Activated CD4-positive, alpha-beta memory T cell treated with anti-CD3 and anti-CD28 coated beads for 36 hours (primary cell): ENCODE results near the gene GPANK1. TPM values are rescaled to one million over a fixed set of nuclear protein-coding genes. Genes with fewer than 3 reads are reported as not detected.

Source experiments
- CTCF ChIA-PET: fragments of 350-600 bp; sonication (Branson Sonifier 250); formaldehyde crosslinking; loops from one replicate; lab custom pipeline; 2021; ENCODE audit warnings: antibody characterized with exemption, inconsistent platforms; lab: Charles Lee
- POLR2A ChIA-PET: fragments of 350-600 bp; sonication (Branson Sonifier 250); formaldehyde crosslinking; loops from one replicate; lab custom pipeline; 2021; ENCODE audit warnings: antibody characterized with exemption; lab: Charles Lee
- DNase-seq: peaks from one replicate; pipeline ENCODE4 v3.0.0-alpha.2; 2020
- H3K27ac Mint-ChIP-seq: one replicate; pipeline ENCODE4 v1.8.0; 2021; ENCODE audit warnings: mixed read lengths
- H3K27me3 Mint-ChIP-seq: one replicate; pipeline ENCODE4 v1.8.0; 2021; ENCODE audit warnings: mixed read lengths
- H3K36me3 Mint-ChIP-seq: one replicate; pipeline ENCODE4 v1.8.0; 2021; ENCODE audit warnings: mixed read lengths
- H3K4me1 Mint-ChIP-seq: one replicate; pipeline ENCODE4 v1.8.0; 2021; ENCODE audit warnings: low read depth, mixed read lengths
- H3K4me3 Mint-ChIP-seq: one replicate; pipeline ENCODE4 v1.8.0; 2021; ENCODE audit warnings: mild to moderate bottlenecking, mixed read lengths
- H3K9me3 Mint-ChIP-seq: one replicate; pipeline ENCODE4 v1.8.0; 2021; ENCODE audit warnings: mixed read lengths
- intact Hi-C: fragments of 100-400 bp; cut with micrococcal nuclease; formaldehyde crosslinking; loops from one replicate; pipeline ENCODE4 v1.15.1; 2023
- total RNA-seq, 2 experiments: library from RNA; stranded (reverse); gene quantifications; one replicate each; pipeline ENCODE4 v1.2.3, GENCODE V29; 2021

Gene GPANK1
- total RNA-seq, 2 experiments from 2014 or later = 31.6 to 32.3 TPM

DNA sequence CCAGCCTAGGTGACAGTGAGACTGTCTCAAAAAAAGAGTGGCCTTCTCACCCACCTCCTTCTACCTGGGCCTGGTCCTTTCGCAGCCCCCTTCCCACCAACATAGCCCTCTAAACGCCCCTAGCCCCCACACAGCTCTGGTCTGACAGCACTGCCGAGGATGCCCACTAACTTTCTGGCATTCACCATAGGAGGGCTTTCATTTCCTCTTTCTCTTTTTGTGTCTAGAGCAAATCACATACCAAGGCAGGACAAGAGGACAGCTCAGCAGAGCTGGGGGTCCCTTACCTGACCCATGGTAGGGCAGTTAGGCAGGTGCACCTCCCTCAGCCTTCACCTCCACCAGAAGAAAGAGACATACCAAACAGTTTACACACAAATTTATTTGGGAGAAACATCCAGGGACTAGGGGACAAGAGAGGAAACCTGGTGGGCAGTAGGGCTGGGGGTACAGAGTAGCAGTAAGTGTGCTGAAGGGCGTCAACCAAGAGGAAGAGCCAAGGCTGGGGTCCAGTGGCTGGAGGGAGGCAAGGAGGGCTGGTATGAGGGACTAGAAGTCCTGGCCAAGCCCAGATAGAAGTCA, 11.6 kb upstream of the GPANK1 start:
- POLR2A ChIA-PET = no interaction called here

DNA sequence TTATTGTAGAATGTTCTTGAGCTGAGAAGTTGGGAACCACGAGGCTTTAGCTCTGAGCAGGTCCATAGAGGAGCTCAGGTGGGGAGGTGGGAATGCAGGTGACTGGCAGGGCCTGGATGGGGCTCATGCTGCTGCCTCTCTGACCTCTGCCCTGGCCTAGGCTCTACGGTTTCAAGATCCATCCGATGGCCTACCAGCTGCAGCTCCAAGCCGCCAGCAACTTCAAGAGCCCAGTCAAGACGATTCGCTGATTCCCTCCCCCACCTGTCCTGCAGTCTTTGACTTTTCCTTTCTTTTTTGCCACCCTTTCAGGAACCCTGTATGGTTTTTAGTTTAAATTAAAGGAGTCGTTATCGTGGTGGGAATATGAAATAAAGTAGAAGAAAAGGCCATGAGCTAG, 4.9 kb upstream of the GPANK1 start, which contains the start of gene LY6G5B:
Gene LY6G5B, plus strand, starts transcription at position 301 of the 400 bp plus-strand sequence. CDS start 975 bp downstream, outside the sequence.
- H3K27me3 Mint-ChIP-seq = no peaks in the 10 kb centered on the region
- peaks cover 31% of the 10 kb centered on the region for H3K4me1 Mint-ChIP-seq
- intact Hi-C loops = no loop called here
- H3K36me3 Mint-ChIP-seq = peaks cover 52% of the 10 kb centered on the region
- H3K27ac Mint-ChIP-seq = peak within 1 kb of the TSS; percentile 11
- CTCF ChIA-PET = interaction anchor here (0.9 kb wide), 1 partner anchor 11 kb away, joined by 3 read pairs; the partner anchor contains the start of gene LY6G5C
- H3K4me3 Mint-ChIP-seq = no peak within 1 kb of the TSS
- no peak for DNase-seq
- no peaks in the 10 kb centered on the region for H3K9me3 Mint-ChIP-seq
- POLR2A ChIA-PET = interaction anchor here (0.6 kb wide), 1 partner anchor 45 kb away, joined by 3 read pairs; no protein-coding TSS in a partner anchor

More for the DNA sequence above, 11.6 kb upstream of the GPANK1 start:
- Mint-ChIP-seq H3K27me3 (no peaks in the 10 kb centered on the region), H3K9me3 (no peaks in the 10 kb centered on the region), H3K4me1 (peaks cover 10% of the 10 kb centered on the region), H3K4me3 (no peak overlapping the region), H3K36me3 (peaks cover 12% of the 10 kb centered on the region), H3K27ac (no peak overlapping the region)
- CTCF ChIA-PET = no interaction called here
- DNase-seq = no peak
- intact Hi-C loops = no loop called here

DNA sequence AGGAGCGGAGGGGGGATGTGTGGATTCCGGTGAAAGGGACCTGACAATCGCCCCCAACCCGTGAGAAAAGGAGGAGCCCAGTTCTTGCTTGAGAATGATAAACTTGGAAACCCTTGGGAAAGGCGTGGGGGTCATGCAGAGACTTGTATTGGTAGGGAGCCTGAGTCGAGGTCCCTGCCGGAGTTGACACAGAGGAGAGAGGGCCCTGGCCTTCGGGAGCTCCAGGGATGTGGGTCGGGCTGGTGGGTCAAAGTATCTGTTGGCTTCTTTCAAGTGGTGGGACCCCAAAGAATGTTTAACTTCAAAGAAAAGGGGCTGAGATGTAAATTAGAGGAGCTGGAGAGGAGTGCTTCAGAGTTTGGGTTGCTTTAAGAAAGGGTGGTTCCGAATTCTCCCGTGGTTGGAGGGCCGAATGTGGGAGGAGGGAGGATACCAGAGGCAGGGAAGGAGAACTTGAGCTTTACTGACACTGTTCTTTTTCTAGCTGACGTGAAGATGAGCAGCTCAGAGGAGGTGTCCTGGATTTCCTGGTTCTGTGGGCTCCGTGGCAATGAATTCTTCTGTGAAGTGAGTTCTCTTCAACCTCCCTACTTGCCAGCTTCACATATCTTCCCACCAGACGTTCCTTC, 1.7 kb upstream of the GPANK1 start:
- intact Hi-C loops = no loop called here
- no peak for DNase-seq
- Mint-ChIP-seq H3K27ac (peak overlapping the region; percentile 95), H3K4me1 (peaks cover 54% of the 10 kb centered on the region), H3K36me3 (peaks cover 67% of the 10 kb centered on the region), H3K27me3 (no peaks in the 10 kb centered on the region), H3K9me3 (no peaks in the 10 kb centered on the region), H3K4me3 (peak overlapping the region; percentile 88)
- POLR2A ChIA-PET = no interaction called here
- CTCF ChIA-PET = no interaction called here

DNA sequence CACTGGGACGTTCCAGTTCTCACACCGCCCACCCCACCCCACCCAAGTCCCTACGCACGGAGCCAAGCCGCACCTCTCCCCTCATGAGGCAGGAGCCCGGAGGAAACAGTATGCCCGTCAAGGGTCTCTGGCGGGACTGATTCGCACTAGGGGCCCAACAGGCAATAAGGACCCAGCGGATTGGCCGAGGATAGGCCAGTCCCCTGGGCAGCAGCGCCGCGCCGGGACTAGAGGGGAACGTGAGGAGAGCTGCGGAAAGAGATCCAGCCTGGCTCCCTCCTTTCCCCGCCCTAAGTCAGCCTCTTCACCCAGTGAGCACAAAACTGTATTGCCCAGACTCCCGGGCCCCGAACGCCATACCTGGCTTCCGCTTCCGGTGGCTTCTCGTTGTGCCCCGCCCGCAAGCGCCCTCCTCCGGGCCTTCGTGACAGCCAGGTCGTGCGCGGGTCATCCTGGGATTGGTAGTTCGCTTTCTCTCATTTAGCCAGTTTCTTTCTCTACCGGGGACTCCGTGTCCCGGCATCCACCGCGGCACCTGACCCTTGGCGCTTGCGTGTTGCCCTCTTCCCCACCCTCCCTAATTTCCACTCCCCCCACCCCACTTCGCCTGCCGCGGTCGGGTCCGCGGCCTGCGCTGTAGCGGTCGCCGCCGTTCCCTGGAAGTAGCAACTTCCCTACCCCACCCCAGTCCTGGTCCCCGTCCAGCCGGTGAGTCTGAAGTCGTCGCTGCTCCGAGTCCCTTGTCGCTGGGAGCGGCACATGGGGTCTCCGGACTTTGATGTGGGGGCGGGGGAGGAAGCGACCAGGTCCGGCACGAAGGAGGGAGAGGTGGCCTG, 922 bp upstream of the GPANK1 start, which contains the start of gene CSNK2B:
Gene CSNK2B, plus strand, starts transcription at position 580 of the 836 bp plus-strand sequence. CDS start 752 bp downstream, outside the sequence.
- POLR2A ChIA-PET = interaction anchor here (0.6 to 6.0 kb wide), 12 partner anchors 12 to 197 kb away, joined by 3 to 92 read pairs (median 4); partner anchors contain the start of genes APOM, BAG6, CLIC1 and DDX39B
- peak; percentile 99 for DNase-seq
- H3K27ac Mint-ChIP-seq = peak within 1 kb of the TSS; percentile 95
- intact Hi-C loops = loop anchor here (1.0 to 2.0 kb wide), 10 partner anchors 13 to 293 kb away; partner anchors contain the start of genes ABHD16A, BAG6, EHMT2 and HSPA1B
- no peaks in the 10 kb centered on the region for H3K27me3 Mint-ChIP-seq
- H3K4me3 Mint-ChIP-seq = peak within 1 kb of the TSS; percentile 88
- H3K4me1 Mint-ChIP-seq = peaks cover 61% of the 10 kb centered on the region
- H3K9me3 Mint-ChIP-seq = no peaks in the 10 kb centered on the region
- H3K36me3 Mint-ChIP-seq = peaks cover 66% of the 10 kb centered on the region
- CTCF ChIA-PET = interaction anchor here (1.0 to 1.1 kb wide), 2 partner anchors 24 to 73 kb away, joined by 3 to 4 read pairs; no protein-coding TSS in a partner anchor

DNA sequence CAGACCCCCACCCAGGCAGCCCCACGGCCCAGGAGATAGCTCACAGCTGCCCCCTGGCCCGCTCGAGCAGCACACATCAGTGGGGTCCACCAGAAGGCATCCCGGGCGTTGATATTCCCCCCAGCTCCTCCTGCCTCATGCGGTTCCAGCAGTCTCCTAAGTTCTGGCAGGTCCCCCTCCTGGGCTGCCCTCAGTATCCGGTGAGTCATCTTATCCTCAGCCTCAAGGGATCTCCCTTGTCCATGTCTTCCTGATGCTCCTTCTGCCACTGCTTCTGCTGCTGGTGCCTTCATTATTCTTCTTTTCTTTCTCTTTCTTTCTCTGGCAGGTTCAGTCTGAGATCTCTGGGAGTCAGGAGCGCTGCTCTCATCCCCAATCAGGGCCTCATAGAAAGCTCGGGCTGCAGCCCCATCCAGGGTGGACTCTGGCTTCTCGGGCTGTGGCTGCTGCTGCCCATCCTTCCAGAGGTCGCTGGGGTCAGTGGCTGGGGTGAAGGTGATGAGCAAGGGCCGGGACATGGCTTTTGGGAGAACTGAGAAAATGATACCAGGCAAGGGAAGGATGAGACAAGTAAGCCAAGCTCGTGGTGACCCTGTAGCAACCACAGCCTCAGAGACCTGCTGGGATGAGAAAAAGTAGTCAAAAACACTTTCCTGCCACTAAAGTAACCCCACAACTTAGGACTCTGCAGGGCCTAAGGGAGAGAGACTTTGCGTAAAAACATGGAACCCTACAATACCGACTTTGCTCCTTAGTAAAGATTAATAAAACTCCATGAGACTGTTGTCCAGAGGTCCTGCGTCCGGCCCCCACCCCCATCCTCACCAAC, 622 bp downstream of the GPANK1 start:
- ChIA-PET POLR2A (interaction anchor here (0.6 to 6.0 kb wide), 20 partner anchors 10 to 1306 kb away, joined by 3 to 92 read pairs (median 3); partner anchors contain the start of genes APOM, BAG6, CLIC1 and DDX39B), CTCF (interaction anchor here (0.6 to 2.2 kb wide), 10 partner anchors 11 to 153 kb away, joined by 3 to 8 read pairs (median 4); partner anchors contain the start of genes ATP6V1G2, BAG6 and LST1)
- intact Hi-C loops = loop anchor here (1.0 to 2.0 kb wide), 6 partner anchors 39 to 464 kb away; partner anchors contain the start of genes ABHD16A, ATF6B, EHMT2 and NELFE
- Mint-ChIP-seq H3K4me1 (peaks cover 69% of the 10 kb centered on the region), H3K27ac (peak overlapping the region; percentile 95), H3K27me3 (no peaks in the 10 kb centered on the region), H3K36me3 (peaks cover 63% of the 10 kb centered on the region), H3K9me3 (no peaks in the 10 kb centered on the region), H3K4me3 (peak overlapping the region; percentile 88)
- DNase-seq = peak; percentile 38

DNA sequence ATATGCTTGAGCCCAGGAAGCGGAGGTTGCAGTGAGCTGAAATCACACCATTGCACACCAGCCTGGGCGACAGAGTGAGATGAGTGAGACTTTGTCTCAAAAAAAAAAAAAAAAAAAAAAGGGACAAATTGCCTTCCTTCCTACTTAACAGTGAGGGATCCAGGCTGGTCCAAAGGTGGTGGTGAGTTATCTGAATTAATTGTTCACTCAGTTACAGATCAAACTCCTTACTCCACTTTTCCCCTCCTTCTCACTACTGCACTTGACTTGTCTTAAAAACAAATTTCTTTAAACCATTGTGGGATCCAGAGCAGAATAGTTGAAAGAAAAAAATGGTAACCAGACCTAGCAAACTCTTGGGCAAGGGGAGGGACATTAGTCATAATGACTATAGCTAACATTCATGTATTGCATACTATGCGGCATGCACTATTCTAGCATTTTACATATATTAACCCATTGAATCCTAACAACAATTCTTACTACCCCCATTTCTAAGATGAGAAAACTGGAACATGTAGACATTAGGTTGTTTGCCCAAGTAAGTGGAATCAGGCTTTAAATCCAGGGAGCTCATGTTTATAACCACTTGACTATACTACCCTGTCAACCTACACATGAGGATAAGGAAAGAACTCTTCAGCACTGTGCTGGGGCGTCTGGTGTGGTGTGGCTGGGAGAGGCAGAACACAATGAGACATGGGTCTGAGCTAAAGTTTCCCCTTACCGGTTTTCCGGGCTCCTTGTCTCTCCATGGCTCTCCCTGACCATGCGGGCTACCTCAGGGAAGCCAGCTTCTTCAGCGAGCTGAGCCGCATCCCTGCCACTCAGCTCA, 1.5 kb downstream of the GPANK1 start:
- no peaks in the 10 kb centered on the region for H3K27me3 Mint-ChIP-seq
- no peaks in the 10 kb centered on the region for H3K9me3 Mint-ChIP-seq
- peak overlapping the region; percentile 88 for H3K4me3 Mint-ChIP-seq
- peaks cover 68% of the 10 kb centered on the region for H3K4me1 Mint-ChIP-seq
- intact Hi-C loops = no loop called here
- H3K27ac Mint-ChIP-seq = peak overlapping the region; percentile 95
- CTCF ChIA-PET = interaction anchor here (0.6 to 2.2 kb wide), 5 partner anchors 12 to 154 kb away, joined by 3 to 7 read pairs (median 3); partner anchors contain the start of gene ATP6V1G2
- POLR2A ChIA-PET = interaction anchor here (0.7 to 6.0 kb wide), 7 partner anchors 9 to 234 kb away, joined by 3 to 92 read pairs (median 3); partner anchors contain the start of genes APOM, BAG6, EHMT2 and HSPA1B
- peaks cover 58% of the 10 kb centered on the region for H3K36me3 Mint-ChIP-seq
- DNase-seq = no peak

DNA sequence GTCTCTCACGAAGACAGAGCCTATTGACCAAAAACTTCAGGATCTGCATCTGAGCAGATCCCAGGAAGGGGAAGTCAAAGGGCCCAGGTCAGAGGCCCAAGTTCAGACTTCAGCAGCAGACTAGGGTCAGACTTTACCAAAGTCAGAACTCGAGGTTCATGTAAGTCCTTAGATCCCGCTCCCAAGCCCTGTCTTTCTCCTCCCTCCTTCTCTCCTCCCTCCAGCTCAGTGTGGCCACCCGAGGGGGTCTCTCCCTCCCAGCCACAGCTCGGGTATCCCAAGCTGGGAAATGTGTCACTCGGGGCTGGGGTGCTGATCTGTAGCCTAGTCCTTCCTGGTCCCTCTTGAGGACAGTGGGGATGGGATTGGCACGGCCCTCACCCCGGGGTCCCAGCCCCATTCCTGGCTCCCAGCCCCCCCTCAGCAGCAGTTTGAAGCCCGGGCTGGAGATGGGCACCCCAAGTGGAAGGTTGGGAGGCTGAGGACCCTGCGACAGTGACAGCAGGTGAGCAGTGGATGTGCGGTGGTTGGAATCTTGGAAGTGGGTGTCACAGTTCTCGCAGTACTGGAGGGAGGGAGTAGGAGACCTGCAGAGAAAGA, 2.6 kb downstream of the GPANK1 start:
- Mint-ChIP-seq H3K36me3 (peaks cover 58% of the 10 kb centered on the region), H3K4me3 (peak overlapping the region; percentile 19), H3K9me3 (no peaks in the 10 kb centered on the region), H3K4me1 (peaks cover 70% of the 10 kb centered on the region), H3K27ac (peak overlapping the region; percentile 28), H3K27me3 (no peaks in the 10 kb centered on the region)
- intact Hi-C loops = no loop called here
- DNase-seq = no peak
- ChIA-PET CTCF (interaction anchor here (1.6 kb wide), 1 partner anchor 10 kb away, joined by 10 read pairs; the partner anchor contains the start of gene BAG6), POLR2A (interaction anchor here (1.0 to 6.0 kb wide), 5 partner anchors 8 to 165 kb away, joined by 3 to 92 read pairs (median 5); partner anchors contain the start of genes APOM, BAG6, HSPA1B and PRRC2A)

DNA sequence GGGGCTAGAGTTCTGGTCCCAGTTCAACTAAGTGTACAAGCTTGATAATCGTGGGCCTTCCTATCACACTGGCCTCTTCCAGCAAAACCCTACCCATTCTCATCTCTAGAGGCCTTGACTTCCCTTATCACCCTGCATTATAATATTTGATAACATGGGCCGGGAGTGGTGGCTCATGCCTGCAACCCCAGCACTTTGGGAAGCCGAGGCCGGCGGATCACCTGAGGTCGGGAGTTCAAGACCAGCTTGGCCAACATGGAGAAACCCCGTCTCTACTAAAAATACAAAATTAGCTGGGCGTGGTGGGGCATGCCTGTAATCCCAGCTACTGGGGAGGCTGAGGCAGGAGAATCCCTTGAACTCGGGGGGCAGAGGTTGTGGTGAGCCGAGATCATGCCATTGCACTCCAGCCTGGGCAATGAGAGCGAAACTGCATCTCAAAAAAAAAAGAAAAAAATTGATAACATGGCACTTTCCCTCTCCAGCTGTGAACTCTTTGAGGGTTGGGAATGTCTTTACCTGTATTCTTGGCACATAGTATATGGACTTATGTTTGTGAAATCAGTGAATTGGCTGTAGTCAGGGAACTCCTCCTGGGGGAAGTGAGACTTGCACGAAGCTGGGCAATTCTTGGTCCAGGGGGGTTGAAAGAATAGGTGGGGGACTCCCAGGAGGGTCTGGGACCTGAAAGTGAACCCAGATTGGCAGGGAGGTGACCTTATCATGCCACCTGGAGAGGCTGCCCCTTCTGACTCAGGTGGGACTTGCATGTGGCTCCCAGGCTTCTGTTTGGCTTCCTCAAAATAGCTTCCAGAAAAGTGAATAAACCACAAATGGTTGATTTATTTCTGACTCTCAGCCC, 3.3 kb downstream of the GPANK1 start:
- POLR2A ChIA-PET = interaction anchor here (1.0 to 6.0 kb wide), 3 partner anchors 8 to 166 kb away, joined by 3 to 92 read pairs (median 5); partner anchors contain the start of genes APOM, BAG6, HSPA1B and PRRC2A
- intact Hi-C loops = no loop called here
- DNase-seq = no peak
- peaks cover 57% of the 10 kb centered on the region for H3K36me3 Mint-ChIP-seq
- H3K4me1 Mint-ChIP-seq = peaks cover 70% of the 10 kb centered on the region
- H3K4me3 Mint-ChIP-seq = peak overlapping the region; percentile 96
- H3K27ac Mint-ChIP-seq = peak overlapping the region; percentile 95
- CTCF ChIA-PET = interaction anchor here (1.6 kb wide), 1 partner anchor 9 kb away, joined by 10 read pairs; the partner anchor contains the start of gene BAG6
- no peaks in the 10 kb centered on the region for H3K9me3 Mint-ChIP-seq
- no peaks in the 10 kb centered on the region for H3K27me3 Mint-ChIP-seq
